ENCODE data around the gene KIF5C.

DNA sequence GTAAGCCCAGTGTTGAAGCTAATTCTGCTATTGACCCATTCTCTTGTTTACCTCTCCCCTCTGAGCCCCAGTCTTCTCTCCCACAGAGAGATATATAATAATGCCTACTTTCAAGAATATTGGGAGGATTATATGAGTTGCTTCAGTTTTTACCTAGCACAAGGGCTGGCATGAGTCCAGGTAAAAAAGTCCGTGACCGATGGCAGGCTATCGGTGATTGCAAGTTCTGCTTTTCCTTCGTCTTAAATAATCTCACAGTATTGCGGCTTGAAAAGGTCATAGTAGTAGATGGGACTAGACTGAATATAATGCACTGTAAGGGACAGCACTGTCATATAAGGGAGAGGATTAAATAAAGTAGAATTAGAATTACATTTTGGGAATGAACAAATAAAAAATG is 77.6 kb downstream of the KIF5C start:
- TF ChIP-seq, protein P1, sequence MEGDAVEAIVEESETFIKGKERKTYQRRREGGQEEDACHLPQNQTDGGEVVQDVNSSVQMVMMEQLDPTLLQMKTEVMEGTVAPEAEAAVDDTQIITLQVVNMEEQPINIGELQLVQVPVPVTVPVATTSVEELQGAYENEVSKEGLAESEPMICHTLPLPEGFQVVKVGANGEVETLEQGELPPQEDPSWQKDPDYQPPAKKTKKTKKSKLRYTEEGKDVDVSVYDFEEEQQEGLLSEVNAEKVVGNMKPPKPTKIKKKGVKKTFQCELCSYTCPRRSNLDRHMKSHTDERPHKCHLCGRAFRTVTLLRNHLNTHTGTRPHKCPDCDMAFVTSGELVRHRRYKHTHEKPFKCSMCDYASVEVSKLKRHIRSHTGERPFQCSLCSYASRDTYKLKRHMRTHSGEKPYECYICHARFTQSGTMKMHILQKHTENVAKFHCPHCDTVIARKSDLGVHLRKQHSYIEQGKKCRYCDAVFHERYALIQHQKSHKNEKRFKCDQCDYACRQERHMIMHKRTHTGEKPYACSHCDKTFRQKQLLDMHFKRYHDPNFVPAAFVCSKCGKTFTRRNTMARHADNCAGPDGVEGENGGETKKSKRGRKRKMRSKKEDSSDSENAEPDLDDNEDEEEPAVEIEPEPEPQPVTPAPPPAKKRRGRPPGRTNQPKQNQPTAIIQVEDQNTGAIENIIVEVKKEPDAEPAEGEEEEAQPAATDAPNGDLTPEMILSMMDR (IDR thresholded peaks at IDR 0.05): no peak
- TF ChIP-seq POLR2A (IDR thresholded peaks at IDR 0.05): no peak
